CMK (cell line): ENCODE data around the gene RRAGC.
"Not testable (repeated sequence)": the region's sequence is repeated elsewhere in the genome, so short reads cannot be mapped to it uniquely, and the experiment has no call there.

Experiments
- DNase-seq: peaks from one replicate; pipeline ENCODE4 v3.0.0-alpha.2; 2010; ENCODE audit warnings: low read depth

The RRAGC gene

DNA sequence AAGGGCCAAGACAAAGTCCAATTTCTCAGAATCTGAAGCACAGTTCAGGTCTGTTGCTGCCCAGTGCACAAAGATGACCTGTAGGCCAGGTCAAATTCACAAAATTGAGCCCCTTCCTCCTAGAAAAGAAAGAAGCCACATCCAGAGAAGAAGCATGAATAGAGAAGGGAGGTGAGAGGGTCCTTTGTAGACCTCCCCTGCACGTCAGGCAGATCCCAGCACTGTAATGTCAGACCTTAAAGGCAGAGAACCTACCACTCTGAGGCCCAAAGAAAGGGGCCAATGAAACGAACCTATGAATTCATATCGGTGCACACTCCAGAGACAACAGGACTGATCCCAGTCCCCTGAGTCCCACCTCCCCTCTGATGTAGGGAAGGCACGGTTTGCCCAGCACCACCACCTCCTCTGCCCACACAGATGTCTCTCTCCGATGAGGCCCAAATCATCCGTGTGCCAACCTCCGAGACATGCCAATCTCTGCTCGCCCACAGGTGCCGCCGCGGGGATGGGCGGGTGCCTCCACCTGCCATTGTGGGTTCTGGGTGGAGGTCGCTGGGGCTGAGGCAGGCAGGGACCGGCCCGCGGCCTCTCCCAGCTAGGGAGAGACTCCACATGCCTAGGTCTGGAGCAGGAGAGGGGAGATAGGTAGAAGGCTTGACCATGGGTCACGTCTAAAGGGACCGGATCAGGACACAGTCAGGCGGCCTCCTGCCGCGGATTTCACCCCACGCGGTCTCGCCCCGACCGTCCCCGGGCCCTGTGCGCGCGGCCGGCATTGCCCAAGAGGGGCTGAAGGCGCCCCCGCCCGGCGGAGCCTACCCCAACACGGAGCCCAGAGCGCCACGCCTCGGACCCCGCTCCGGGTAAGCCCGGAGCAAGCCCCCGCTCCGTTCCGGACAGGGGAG, 42.1 kb downstream of the RRAGC start:
- no peak for DNase-seq

DNA sequence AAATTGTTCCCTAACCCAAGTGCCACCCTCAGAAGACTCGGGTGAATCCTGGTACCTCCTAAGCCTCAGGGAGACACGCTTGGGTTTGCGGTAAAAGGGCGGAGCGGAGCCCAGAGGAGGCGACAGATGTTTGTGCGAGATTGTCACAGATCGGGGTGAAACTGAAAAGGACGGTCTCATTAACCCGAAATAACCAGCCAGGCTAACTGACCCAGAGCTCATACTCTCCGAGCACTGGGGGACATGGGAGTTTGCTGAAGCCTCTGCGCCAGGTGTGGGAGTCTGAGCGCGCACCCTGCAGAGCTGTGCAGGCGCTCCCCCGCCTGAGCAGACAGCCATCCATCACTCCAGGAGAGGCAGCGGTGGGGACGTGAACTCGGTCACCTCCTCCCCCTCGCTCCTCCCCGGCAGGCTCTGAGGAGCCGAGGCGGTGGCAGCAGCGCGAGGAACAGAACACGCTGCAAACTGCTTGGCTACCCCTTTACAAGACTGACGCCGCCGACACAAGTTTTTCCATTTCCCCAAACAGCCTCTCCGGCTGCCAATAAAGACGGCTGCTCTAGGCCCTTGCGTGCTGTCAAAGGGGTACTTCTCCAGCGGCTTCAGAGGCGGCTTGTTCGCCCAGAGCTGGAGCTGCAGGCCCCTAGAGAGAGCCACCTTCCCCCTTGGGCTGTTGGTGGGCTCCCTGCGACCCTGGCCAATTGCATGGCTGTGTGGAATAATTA, 43.5 kb downstream of the RRAGC start:
- peak; percentile 70 for DNase-seq

DNA sequence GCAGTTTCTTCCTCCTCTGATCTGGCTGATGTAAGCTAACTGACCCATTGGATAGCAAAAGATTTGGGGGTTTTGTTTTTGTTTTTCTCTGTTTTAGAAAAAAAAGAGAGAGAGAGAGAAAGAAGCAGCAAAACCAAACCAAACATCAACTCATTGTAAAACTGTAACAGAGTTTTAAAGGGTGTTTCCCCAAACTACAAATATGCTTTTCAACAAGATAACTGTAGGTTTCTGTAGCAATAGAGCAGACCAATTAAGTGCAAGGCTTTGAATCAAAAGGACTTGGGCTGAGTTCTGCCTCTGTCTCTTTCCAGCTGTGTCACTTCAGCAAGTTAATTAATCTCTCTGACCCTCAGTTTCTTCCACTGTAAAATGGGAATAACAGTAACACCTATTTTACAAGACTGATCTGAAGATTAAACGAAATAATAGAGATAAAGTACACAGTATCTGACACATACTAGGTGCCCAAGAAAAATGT, 44.5 kb downstream of the RRAGC start:
- no peak for DNase-seq

DNA sequence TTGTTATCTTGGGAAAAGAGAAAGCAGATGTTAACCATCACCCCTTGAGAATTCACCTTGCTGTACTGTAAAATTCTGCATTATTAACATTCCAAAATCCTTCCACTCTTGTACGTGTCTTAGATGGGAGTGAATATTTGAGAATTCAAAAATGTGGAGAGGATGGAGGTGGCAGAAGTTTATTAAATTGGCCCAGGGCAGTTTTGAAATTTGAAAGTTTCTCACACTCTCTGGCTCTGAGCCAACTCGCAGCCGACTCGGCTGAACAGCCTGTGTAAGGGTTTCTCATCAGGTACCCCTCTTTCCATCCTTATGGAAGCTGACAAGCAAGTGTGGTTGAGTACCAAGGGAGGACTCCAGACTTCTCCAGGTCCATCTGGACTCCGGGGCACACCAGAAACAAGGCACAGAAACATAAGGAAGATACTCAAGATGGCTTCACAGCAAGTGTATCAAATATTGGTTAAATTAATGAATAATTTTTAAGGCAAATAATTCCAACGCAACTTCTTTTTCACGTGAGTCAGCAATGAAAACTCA, 45.1 kb downstream of the RRAGC start:
- DNase-seq = no peak

DNA sequence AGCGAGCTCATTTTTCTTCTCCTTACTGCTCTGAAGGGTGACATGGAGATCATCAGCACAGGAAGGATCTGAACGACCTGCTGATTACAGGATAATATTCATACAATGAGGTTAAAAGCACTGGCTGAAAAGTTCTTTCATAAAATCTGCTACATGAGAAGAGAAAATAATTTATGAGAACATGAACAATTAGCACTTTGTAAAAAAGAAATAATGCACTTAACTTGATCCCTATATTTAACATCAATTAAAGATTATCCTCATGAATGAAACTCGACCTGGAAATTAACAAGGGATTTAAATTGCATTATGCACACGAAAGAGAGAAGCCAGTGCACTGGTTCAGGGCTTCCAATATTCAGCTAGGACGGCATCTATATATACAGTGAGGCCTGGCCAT, 46.6 kb downstream of the RRAGC start:
- no peak for DNase-seq

DNA sequence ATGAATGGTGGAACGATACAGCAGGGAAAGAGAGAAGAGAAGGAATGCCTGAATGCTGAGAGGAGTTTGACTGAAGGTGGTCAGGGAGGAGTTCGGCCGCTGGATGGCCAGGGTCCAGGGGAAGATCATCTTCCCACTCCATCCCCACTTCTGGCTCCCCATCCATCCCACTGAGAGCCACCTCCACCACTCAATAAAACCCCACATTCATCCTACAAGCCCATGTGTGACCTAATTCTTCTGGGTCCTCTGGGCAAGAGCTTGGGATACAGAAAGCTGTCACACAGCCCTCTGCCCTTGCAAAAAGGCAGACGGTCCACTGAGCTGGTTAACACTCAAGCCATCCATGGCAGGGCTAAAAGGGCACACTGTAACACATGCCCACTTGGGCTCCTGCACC, 48.1 kb downstream of the RRAGC start:
- not testable (repeated sequence) for DNase-seq

DNA sequence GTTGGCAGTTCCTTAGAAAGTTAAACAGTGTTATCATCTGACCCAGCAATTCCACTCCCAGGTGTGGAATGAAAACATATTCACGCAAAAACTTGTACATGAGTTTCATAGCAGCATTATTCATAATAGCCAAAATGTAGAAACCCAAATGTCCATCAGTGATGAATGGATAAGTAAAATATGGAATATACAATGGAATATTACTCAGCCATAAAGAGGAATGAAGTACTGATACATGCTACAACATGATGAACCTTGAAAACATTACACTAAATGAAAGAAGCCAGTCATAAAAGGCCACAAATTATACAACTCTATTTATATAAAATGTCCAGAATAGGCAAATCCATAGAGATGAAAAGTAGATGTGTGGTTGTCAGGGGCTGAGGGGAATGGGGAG, 53.5 kb downstream of the RRAGC start:
- DNase-seq = no peak

DNA sequence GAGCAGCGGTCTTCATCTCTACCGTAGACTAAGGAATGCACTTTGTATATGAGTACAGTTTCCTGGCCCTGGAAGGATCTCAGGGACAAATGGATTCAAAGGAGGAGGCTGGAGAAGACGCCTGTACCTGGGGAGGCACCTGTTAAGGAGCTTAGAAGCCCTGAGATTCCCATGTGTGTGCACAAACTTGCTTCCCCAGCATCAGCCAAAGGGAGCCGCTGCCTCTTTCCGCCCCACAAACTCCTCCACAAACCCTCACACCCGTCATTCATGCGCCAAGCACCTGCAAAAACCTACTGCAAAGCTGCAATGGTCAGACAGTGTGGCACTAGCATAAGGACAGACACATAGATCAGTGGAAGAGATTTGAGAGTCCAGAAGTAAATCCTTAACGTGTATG, 54.5 kb downstream of the RRAGC start:
- DNase-seq = no peak

DNA sequence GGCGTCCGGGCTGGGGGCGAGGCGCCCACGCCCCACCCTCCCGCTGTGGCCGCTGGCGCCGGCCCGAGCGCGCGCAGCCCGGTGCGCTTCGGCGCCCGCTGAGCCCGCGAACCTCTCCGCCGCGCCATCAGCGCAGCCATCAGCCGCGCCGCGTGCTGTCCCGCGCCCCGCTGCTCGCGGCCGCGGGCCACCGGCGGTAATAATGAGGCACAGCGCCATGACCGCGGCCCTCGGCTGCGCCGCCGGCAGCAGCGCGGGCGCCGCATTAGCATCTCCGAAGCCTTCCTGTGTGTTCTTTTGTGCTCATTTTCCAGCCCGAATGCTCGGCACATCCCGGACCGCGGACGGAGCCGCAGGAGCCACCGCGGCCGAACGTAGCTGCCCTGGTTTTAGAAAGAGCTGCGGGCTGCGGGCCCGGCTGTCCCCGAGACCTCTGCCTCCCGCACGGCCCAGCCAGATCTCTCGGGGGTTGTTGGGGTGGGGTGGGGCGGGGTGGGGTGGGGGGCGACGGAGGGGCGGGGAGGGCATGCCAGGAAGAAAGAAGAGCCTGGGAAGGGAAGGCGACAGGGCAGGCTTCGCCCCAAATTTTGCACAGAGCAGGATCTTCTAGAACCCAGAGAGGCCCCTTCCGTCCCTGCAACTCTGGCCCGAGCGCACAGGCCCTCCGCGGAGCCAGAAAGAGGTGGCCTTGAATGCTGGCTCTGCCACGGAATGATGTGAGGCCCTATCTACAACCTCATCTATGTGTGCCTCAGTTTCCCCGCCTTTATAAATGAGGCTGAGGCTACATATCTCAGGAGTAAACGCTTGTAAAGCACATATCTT, 55.3 kb downstream of the RRAGC start:
- DNase-seq = no peak

DNA sequence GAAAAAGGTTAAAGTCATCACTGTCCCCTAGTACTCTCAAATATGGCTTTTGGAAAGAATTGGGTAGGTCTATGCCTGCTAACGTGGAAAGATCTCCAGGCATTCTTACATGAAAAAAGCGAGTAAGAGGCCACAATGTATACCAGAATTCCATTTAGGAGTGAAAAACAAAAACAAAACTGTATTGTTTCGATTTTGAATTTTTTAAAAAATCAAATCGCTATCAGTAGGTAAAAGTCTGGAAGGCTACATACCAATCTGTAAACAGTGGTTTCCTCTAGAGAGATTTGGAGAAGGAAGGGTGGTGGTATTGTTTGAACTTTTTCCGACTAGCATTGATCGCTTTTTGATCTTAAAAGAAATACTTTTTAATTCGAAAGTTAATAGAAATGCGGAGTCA, 55.9 kb downstream of the RRAGC start:
- DNase-seq = no peak

DNA sequence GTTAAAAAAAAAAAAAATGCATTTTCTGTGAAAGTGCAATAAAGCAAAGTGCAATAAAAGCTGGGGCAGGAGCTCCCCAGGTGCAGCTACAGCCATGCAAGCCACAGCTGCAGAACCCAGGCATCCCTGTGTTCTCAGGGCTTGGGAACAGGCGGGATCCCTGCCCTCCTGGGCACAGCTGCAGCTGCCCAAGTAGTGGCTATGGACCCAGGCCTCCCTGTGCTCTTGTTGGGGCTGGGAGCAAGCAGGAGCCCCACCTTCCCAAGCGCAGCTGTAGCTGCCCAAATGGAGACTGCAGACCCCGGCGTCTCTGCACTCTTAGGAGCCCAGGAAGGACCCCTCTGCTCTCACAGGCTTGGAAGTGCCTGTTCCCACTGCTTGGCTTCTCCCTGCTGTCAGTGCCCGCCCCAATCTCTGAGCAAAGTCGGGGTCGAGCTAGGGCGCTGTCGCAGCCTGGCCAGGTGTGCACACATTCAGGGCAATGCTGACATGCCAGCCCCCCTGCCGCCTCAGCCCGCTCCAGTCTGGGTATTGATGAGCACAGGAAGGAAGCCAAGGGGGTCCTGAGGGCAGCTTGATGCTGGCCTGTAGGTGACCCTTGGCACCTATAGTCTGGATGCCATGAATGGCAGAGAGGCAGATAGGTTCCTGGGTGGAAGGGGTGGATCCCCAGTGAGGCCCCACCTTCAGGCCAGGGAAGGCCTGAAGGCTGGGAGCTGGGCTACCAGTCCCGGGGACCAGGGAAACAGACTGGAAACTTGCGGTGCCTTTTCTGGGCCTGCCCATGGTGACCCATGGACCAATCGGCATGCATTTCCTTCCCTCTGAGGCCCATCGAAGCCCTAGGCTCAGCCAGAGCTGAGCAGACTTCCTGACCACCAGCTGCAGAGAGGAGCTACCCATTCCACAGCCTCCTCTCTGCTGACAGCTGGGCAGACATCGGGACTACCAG, 58.6 kb downstream of the RRAGC start:
- DNase-seq = no peak

DNA sequence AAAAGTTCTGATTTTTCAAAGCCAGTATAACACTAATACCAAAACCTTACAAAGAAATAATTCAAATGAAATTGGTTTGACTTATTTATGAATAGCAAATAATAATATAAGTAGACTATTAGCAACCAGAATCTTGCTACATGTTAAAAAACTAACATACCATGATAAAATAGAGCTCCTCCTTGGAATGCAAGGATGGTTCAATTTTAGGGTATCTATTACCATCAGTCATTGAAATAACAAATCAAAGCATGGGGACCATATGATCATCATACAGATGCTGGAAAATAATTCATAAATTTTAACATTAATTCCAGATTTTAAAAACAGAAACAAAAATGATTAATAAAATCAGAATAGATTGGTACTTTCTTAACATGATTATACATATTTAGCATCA, 66.3 kb downstream of the RRAGC start:
- DNase-seq = no peak

DNA sequence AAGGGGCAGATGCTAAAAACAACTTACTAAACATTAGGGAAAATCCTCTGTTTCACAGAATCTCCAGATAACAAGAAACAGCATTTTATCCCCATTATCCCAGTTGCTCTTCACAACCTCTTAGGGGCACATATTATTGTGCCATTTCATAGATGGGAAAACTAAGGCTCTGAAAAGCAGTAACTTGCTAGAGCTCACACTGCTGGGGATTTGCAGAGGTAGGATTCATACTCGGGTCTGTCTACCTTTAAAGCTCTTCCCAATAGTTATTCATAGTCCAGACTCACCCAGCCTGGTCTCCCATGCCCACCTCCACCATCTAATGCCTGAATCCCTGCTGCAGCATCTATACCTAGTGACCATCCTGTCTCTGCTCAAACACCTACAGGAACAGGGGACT, 67.7 kb downstream of the RRAGC start:
- no peak for DNase-seq

DNA sequence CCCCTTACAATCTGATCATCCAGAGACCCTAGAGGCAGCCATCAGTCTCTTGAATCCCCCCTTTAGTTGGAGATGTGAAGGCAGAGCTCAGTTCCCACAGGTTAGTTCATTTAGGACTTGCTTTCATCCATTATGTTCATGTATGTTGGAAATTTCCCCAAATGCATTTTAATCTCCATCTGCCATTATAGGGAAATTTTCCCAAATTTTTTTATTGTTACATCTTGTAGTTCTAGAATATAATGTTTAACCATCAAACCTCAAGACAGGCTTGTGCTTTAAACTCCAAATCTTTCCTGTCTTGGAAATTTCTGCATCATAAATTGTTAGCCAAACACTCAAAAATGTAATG, 68.4 kb downstream of the RRAGC start:
- no peak for DNase-seq

DNA sequence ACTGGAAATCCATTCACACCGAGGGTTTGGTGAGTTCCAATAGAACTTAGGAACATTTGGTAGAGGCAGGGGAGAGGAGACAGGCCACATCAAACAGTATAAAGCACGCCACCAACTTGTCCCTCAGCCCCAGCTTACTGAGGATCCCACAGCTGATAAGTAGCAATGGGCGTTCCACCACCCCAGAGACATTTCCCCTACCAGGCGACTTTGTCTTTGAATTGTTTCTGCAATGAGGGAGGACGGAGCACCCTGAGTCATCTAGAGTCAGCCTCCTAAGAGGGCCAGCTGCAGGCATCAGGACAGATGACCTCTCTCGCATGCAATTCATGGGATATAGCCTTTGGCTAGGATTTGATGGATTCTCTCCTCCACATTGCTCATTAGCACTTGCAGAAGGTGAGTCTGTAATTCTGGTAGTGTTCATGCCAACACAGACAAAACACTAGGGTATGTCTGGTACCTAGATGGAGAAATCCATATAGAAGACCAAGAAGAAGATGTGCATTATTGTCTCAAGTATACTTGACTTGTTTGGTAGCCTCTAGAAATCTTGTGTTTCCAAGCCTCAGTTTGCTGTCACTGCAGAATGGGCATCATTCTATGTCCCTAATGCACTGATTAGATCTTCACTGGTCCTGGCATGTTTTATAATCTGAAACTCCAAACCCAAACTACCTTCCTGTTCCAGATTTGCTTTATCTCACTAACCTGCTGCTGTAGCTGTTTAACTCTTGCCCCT, 69.0 kb downstream of the RRAGC start:
- DNase-seq = no peak

DNA sequence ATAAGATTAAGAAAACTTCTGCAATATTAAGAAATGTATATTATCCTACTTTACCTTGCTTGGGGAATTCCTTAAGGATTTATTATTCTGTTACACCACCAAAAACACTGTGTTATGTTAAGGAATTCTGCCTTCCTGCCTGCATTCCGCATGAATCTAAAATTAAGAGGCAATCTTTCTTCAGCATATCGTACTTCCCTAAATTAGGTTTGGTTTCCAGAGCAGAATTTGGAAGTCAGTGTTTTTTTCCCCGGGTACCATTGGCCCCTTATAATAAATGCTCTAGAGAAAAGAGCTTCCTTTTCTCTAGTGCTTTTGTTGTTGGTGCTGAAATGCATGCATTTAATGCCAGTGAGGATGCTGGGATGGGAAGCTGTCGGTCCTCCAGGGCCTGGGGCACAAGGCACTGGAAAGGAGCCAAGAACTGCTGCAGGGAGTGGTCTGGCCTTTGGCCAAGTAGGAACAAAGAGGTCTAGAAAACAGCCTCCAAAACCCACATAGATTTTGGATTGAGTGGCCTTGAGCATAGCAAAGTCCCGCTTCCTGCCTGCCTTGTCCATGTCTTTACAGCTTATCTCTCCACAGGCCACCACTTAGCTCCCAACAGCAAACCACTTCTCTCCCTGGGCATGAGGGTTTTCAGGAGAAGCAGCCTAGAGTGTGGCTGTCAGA, 69.9 kb downstream of the RRAGC start:
- no peak for DNase-seq

DNA sequence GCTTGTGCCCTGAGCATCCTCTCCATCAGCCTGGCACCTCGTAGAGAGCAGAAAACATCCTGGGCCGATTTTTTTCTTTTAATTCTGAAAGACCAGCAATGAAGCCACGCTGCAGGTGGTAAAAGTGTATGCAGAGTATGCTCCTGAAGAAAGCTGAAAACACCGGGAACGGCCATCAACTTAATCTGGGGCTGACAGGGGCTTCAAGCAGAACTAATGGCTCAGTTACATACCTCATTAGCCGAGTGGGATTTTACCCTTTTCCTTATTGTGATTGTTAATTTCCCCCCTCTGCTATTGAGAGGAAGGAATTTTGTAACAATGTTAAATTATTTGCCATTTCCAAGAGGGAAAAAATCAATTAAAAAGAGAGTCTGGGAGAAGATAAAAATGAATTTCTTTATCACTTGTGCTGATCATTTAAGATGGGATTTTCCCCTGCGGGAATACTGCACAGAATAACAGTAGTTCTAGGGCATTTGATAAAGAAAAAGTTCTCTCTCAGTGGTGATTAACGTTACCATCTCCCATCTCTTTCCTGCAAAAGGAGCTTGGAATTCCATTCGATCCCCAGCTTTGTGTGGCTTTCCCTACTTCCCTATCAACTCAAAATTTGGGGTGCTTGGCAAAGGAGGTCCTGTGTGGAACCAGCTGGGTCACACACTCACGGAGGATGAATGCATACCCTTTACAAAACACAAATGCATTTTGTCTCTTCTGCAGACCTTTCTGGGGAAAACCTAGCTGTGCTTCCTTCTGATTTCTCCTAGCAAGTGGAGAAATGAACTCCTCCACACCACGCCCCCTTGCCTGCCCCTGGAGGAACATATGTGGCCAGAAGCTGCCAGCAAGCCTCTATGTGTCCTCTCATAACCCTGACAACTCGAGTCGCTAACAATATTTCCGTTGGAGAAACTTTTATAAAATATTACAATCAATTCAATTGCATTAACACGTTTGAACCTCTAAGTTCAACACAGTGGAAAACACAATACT, 70.9 kb downstream of the RRAGC start:
- no peak for DNase-seq
